H9 (cell line): Measurements from ENCODE around the gene ANKRD36B. TPM values are rescaled to one million over a fixed set of nuclear protein-coding genes. Genes with fewer than 3 reads are reported as not detected.
"Not testable (repeated sequence)": the region's sequence is repeated elsewhere in the genome, so short reads cannot be mapped to it uniquely, and the experiment has no call there.

ENCODE experiments used
- DNase-seq: peaks from one replicate; pipeline ENCODE4 v3.0.0-alpha.2; 2017
- H2AFZ ChIP-seq: one replicate; pipeline ENCODE4 v1.6.1; 2013; ENCODE audit warnings: mild to moderate bottlenecking, low read length, control low read depth, moderate library complexity
- H2AK5ac ChIP-seq: 2 replicates; pipeline ENCODE4 v1.6.1; 2013; ENCODE audit warnings: low read length, control low read depth, mixed read lengths; ENCODE audit not compliant: insufficient read length
- H2BK120ac ChIP-seq: one replicate; pipeline ENCODE4 v1.6.1; 2013; ENCODE audit warnings: low read depth, mild to moderate bottlenecking, low read length, control low read depth, inconsistent platforms; ENCODE audit not compliant: poor library complexity, severe bottlenecking
- H2BK12ac ChIP-seq: 2 replicates; pipeline ENCODE4 v1.6.1; 2013; ENCODE audit warnings: low read length, control low read depth, mixed read lengths, low read depth; ENCODE audit not compliant: insufficient read length
- H2BK15ac ChIP-seq: 2 replicates; pipeline ENCODE4 v1.6.1; 2013; ENCODE audit warnings: low read depth, low read length, control low read depth
- H2BK20ac ChIP-seq: one replicate; pipeline ENCODE4 v1.6.1; 2013; ENCODE audit warnings: low read depth, mild to moderate bottlenecking, low read length, control low read depth, inconsistent platforms; ENCODE audit not compliant: poor library complexity, severe bottlenecking
- H2BK5ac ChIP-seq: 2 replicates; pipeline ENCODE4 v1.6.1; 2013; ENCODE audit warnings: low read length, control low read depth, mixed read lengths; ENCODE audit not compliant: insufficient read length
- H3K14ac ChIP-seq: 2 replicates; pipeline ENCODE4 v1.6.1; 2013; ENCODE audit warnings: low read length, control low read depth; ENCODE audit not compliant: insufficient read depth
- H3K18ac ChIP-seq: 2 replicates; pipeline ENCODE4 v1.6.1; 2013; ENCODE audit warnings: low read depth, mild to moderate bottlenecking, mixed read lengths, low read length, control low read depth; ENCODE audit not compliant: insufficient read length
- H3K23ac ChIP-seq: 2 replicates; pipeline ENCODE4 v1.6.1; 2013; ENCODE audit warnings: low read length, control low read depth, mixed read lengths, low read depth; ENCODE audit not compliant: insufficient read length
- H3K23me2 ChIP-seq: 2 replicates; pipeline ENCODE4 v1.6.1; 2013; ENCODE audit warnings: low read depth, mild to moderate bottlenecking, mixed read lengths, low read length, control low read depth; ENCODE audit not compliant: insufficient read length, poor library complexity, severe bottlenecking
- H3K27ac ChIP-seq: 2 replicates; pipeline ENCODE4 v1.5.1; 2013; ENCODE audit warnings: low read length, control low read depth, mixed read lengths, low read depth; ENCODE audit not compliant: insufficient read length
- H3K27me3 ChIP-seq: 2 replicates; pipeline ENCODE4 v1.6.1; 2013; ENCODE audit warnings: low read length, control low read depth, inconsistent platforms; ENCODE audit not compliant: insufficient read depth
- H3K4ac ChIP-seq: 2 replicates; pipeline ENCODE4 v1.6.1; 2013; ENCODE audit warnings: low read depth, mild to moderate bottlenecking, control low read depth, inconsistent platforms, low read length, moderate library complexity
- H3K4me1 ChIP-seq: 2 replicates; pipeline ENCODE4 v1.6.1; 2013; ENCODE audit warnings: low read length, control low read depth, inconsistent platforms; ENCODE audit not compliant: insufficient read depth
- H3K4me2 ChIP-seq: 2 replicates; pipeline ENCODE4 v1.6.1; 2013; ENCODE audit warnings: low read length, control low read depth, mixed read lengths; ENCODE audit not compliant: insufficient read length, insufficient read depth
- H3K56ac ChIP-seq: 2 replicates; pipeline ENCODE4 v1.6.1; 2013; ENCODE audit warnings: low read depth, mild to moderate bottlenecking, mixed read lengths, low read length, control low read depth; ENCODE audit not compliant: insufficient read length
- H3K79me1 ChIP-seq: 2 replicates; pipeline ENCODE4 v1.6.1; 2013; ENCODE audit warnings: low read depth, mild to moderate bottlenecking, moderate library complexity, low read length, control low read depth, inconsistent platforms; ENCODE audit not compliant: insufficient read depth, poor library complexity, severe bottlenecking
- H3K79me2 ChIP-seq: 2 replicates; pipeline ENCODE4 v1.6.1; 2013; ENCODE audit warnings: low read length, control low read depth, inconsistent platforms; ENCODE audit not compliant: insufficient read depth
- H3K9ac ChIP-seq: 2 replicates; pipeline ENCODE4 v1.6.1; 2013; ENCODE audit warnings: low read length, control low read depth, mixed read lengths; ENCODE audit not compliant: insufficient read length; ENCODE audit errors: extremely low read depth
- H3K9me3 ChIP-seq: one replicate; pipeline ENCODE4 v1.6.1; 2013; ENCODE audit warnings: low read depth, low read length, inconsistent platforms; ENCODE audit not compliant: control insufficient read depth
- H3T11ph ChIP-seq: one replicate; pipeline ENCODE4 v1.6.1; 2013; ENCODE audit warnings: mild to moderate bottlenecking, low read length, control low read depth, inconsistent platforms
- H4K20me1 ChIP-seq: one replicate; pipeline ENCODE4 v1.6.1; 2013; ENCODE audit not compliant: control insufficient read depth, insufficient read length, insufficient read depth
- H4K5ac ChIP-seq: 2 replicates; pipeline ENCODE4 v1.6.1; 2013; ENCODE audit warnings: low read depth, mild to moderate bottlenecking, mixed read lengths, low read length, control low read depth; ENCODE audit not compliant: insufficient read length
- H4K8ac ChIP-seq: replicated peaks from 2 replicates; pipeline ENCODE4 v1.6.1; 2013; ENCODE audit warnings: low read length, control low read depth, mixed read lengths, low read depth; ENCODE audit not compliant: insufficient read length
- H4K91ac ChIP-seq: 2 replicates; pipeline ENCODE4 v1.6.1; 2013; ENCODE audit warnings: low read depth, mild to moderate bottlenecking, moderate library complexity, mixed read lengths, low read length, control low read depth; ENCODE audit not compliant: insufficient read length
- H3K27ac Mint-ChIP-seq, 3 experiments: 2 replicates in 2 of 3; 3 replicates in 1 of 3; pipeline ENCODE4 v1.8.0; 2020 to 2021; ENCODE audit warnings: mixed read lengths in 3 of 3, mild to moderate bottlenecking in 1 of 3, moderate library complexity in 1 of 3
- H3K27me3 Mint-ChIP-seq: 2 replicates; pipeline ENCODE4 v1.8.0; 2021; ENCODE audit warnings: low read depth, mild to moderate bottlenecking, moderate library complexity, mixed read lengths
- H3K36me3 Mint-ChIP-seq, 3 experiments: 2 replicates in 2 of 3; 3 replicates in 1 of 3; pipeline ENCODE4 v1.8.0; 2020 to 2021; ENCODE audit warnings: low read depth in 3 of 3, mixed read lengths in 3 of 3; ENCODE audit not compliant: insufficient read depth in 1 of 3
- H3K4me1 Mint-ChIP-seq, 2 experiments: 2 replicates each; pipeline ENCODE4 v1.8.0; 2020; ENCODE audit warnings: mixed read lengths in 2 of 2
- H3K4me3 Mint-ChIP-seq, 2 experiments: 2 replicates in 1 of 2; 3 replicates in 1 of 2; pipeline ENCODE4 v1.8.0; 2020 to 2021; ENCODE audit warnings: mild to moderate bottlenecking in 2 of 2, mixed read lengths in 2 of 2, moderate library complexity in 1 of 2
- H3K9me3 Mint-ChIP-seq, 2 experiments: 2 replicates in 1 of 2; 3 replicates in 1 of 2; pipeline ENCODE4 v1.8.0; 2020; ENCODE audit warnings: mild to moderate bottlenecking in 2 of 2, mixed read lengths in 2 of 2, moderate library complexity in 1 of 2
- WGBS: extraction: QIAGEN DNeasy Blood & Tissue Kit; methylation state at CpG from one replicate; pipeline ENCODE4 v1.1.7; 2013; ENCODE audit warnings: missing lambda C conversion rate, low lambda C conversion rate, mixed read lengths; ENCODE audit not compliant: insufficient read length; ENCODE audit errors: extremely low coverage; 5-methylcytosine and 5-hydroxymethylcytosine counted together
- total RNA-seq: library from RNA; stranded (reverse); gene quantifications from 2 replicates; pipeline ENCODE4 v1.2.1, GENCODE V29; 2021

ANKRD36B gene
- total RNA-seq, 1 experiment from 2014 or later = 7.6 TPM

DNA sequence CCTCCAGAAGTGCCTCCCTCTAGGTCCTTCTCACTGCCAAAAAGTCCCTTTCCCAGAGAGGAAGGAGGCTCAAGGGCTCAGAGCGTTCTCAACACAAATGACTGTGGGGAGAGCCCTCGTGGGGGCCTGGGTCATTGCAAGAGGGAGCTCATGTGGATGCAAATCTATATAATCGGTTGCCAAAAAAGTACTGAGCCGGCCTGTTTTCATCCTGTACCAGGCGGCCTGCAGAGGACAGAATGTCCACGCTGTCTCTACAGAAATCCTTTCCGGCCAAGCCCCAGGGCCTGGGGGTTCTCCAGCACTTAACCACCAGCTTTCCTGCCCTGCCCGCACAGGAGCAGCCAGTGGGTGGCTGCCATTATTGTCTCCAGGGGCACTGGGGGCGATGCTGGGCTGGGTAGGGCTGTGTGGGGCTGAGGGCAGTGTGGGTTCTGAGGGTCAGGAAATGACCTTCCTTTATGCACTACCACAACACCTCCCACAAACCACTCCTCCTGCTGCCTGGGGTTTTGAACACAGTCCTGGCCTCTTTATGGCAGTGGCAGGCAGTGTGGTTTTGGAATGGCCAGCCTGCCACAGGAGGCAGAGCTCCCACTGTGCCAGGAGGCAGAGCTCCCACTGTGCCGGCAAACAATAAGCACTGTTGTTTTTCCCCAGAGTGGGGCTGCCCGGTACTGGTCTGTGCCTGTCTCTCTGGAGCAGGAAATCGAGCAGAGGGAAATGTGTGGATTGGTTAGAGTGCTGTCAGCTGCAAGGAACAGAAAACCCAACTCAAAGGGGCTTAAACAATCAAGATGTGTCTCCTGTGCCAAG is 16.1 kb upstream of the ANKRD36B start:
- not testable (repeated sequence) for H3K27me3 Mint-ChIP-seq, H3K27ac Mint-ChIP-seq, H3K79me2 ChIP-seq, H4K20me1 ChIP-seq, H2AFZ ChIP-seq, H3K9me3 ChIP-seq, H3K4me1 ChIP-seq, H3K4me2 ChIP-seq, H3K27ac ChIP-seq, H4K91ac ChIP-seq, H4K5ac ChIP-seq, H3K9me3 Mint-ChIP-seq, H3K18ac ChIP-seq, H3K23ac ChIP-seq, DNase-seq, H2BK120ac ChIP-seq, H3K4ac ChIP-seq, H3K9ac ChIP-seq, H3K4me3 Mint-ChIP-seq, H2BK15ac ChIP-seq, H3K36me3 Mint-ChIP-seq, H4K8ac ChIP-seq, H3K23me2 ChIP-seq, H2AK5ac ChIP-seq, H2BK12ac ChIP-seq, H2BK5ac ChIP-seq, H2BK20ac ChIP-seq, H3T11ph ChIP-seq, H3K79me1 ChIP-seq, H3K56ac ChIP-seq, H3K27me3 ChIP-seq, H3K14ac ChIP-seq
- peaks cover 12 to 13% of the 10 kb centered on the region in 2 experiments for H3K4me1 Mint-ChIP-seq
- WGBS = no CpG with 5 or more reads among the region's 12 CpGs
